KOPT-K1 (cell line): ENCODE results near the gene ARNT2.

Experiments used
- H3K27ac ChIP-seq: fragments of 200-600 bp; sonication (generic); 2 replicates; pipeline ENCODE4 v1.5.1; 2016; ENCODE audit warnings: antibody characterized with exemption, mild to moderate bottlenecking, low read depth, low read length; ENCODE audit not compliant: poor library complexity, severe bottlenecking
- H3K36me3 ChIP-seq: fragments of 200-600 bp; sonication (generic); 2 replicates; pipeline ENCODE4 v1.5.1; 2017; ENCODE audit warnings: antibody characterized with exemption, mild to moderate bottlenecking, low read length, moderate library complexity; ENCODE audit not compliant: insufficient read depth
- H3K9me3 ChIP-seq: fragments of 200-600 bp; sonication (generic); 2 replicates; pipeline ENCODE4 v1.5.1; 2017; ENCODE audit warnings: antibody characterized with exemption, low read length, mild to moderate bottlenecking; ENCODE audit not compliant: insufficient read depth, poor library complexity, severe bottlenecking

Gene ARNT2

GRCh38 chr15:80560601-80561400 is 156.6 kb downstream of the ARNT2 start:
- H3K27ac ChIP-seq: no peak overlapping the region
- no peaks in the 10 kb centered on the region for H3K9me3 ChIP-seq
- no peaks in the 10 kb centered on the region for H3K36me3 ChIP-seq

DNA sequence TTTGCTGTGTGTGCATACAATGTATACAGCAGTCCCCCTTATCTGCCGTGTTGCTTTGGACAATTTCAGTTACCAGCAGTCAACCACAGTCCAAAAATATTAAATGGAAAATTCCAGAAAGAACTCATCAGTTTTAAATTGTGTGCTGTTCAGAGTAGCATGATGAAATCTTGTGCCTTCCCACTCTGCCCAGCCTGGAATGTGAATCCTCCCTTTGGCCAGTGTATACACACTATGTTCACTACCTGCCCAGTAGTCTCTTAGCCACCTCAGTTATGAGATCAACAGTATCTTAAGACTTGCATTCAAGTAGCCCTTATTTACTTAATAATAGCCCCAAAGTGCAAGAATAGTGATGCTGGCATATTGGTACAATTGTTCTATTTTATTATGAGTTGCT is 157.3 kb downstream of the ARNT2 start:
- H3K27ac ChIP-seq: no peak overlapping the region
- no peaks in the 10 kb centered on the region for H3K9me3 ChIP-seq
- H3K36me3 ChIP-seq: no peaks in the 10 kb centered on the region

- Histone ChIP-seq H3K9me3 (no peaks in the 10 kb centered on the region), H3K27ac (no peak overlapping the region), H3K36me3 (no peaks in the 10 kb centered on the region)
Observed at GRCh38 chr15:80562033-80562432, 157.9 kb downstream of the ARNT2 start.

GRCh38 chr15:80562846-80563245 is 158.7 kb downstream of the ARNT2 start:
- no peaks in the 10 kb centered on the region for H3K36me3 ChIP-seq
- H3K27ac ChIP-seq: no peak overlapping the region
- no peaks in the 10 kb centered on the region for H3K9me3 ChIP-seq

DNA sequence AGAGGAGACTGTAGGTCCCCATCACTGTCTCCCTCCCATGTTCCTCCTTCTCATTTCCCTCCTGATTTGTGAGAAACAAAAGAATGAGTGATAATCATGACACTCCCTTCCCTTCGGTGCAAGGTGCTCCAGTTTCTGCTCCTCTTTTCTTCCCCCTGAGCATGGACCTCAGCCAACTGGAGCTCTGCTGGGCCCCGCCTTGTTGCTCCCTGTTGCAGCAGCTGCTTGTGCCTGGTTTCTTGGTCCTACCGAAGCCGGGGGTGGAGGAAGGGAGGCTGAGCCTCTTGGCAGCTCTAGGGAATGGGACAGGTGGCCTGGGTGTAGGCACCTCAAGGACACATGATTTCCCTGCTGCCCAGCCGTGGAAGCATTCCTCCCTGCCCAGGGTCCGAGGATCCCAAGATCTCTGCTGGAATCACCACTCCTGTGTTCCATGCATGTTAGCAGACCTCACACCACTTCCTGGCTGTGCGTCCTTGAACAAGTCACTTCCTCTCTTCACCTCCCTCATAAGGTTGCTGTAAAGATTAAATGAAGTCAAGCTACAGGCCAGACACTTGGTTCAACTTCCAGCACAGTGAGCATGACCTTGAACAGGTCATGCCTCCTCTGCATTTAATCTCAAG is 159.3 kb downstream of the ARNT2 start:
- Histone ChIP-seq H3K9me3 (no peaks in the 10 kb centered on the region), H3K36me3 (no peaks in the 10 kb centered on the region), H3K27ac (no peak overlapping the region)

- no peak overlapping the region for H3K27ac ChIP-seq
- H3K9me3 ChIP-seq: no peaks in the 10 kb centered on the region
- no peaks in the 10 kb centered on the region for H3K36me3 ChIP-seq
Observed at GRCh38 chr15:80564056-80564455, 159.9 kb downstream of the ARNT2 start.

DNA sequence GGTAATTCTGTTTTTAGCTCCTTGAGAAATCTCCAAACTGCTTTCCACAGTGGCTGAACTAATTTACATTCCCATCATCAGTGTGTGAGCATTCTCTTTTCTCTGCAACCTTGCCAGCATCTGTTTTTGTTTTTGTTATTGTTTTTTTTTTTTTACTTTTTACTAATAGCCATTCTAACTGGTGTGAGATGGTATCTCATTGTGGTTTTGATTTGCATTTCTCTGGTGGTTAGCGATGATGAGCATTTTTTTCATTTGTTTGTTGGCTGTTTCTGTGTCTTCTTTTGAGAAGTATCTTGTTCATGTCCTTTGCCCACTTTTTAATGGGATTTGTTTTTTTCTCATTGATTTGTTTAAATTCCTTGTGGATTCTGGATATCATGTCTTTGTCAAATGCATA is 161.2 kb downstream of the ARNT2 start:
- no peak overlapping the region for H3K27ac ChIP-seq
- H3K9me3 ChIP-seq: no peaks in the 10 kb centered on the region
- no peaks in the 10 kb centered on the region for H3K36me3 ChIP-seq

DNA sequence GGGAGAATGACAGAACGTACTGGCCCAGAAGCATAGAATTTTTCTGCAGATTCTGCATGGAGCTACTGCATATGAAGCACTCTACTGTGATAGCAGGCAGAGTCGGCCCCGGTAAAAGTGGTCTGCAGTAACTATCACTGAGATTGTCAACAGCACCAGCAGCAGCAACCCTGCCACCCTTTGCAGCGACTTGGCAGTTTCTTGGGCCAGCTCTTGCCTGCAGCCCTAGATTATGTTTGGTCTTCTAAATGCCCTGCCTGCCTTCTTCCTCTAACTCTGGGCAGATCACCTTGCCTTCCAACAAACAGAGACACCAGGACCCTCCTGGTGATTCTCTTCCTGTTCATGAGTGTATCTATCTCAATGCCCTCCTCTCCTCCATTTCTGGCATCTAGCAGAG is 161.8 kb downstream of the ARNT2 start:
- H3K27ac ChIP-seq: no peak overlapping the region
- no peaks in the 10 kb centered on the region for H3K36me3 ChIP-seq
- H3K9me3 ChIP-seq: no peaks in the 10 kb centered on the region

DNA sequence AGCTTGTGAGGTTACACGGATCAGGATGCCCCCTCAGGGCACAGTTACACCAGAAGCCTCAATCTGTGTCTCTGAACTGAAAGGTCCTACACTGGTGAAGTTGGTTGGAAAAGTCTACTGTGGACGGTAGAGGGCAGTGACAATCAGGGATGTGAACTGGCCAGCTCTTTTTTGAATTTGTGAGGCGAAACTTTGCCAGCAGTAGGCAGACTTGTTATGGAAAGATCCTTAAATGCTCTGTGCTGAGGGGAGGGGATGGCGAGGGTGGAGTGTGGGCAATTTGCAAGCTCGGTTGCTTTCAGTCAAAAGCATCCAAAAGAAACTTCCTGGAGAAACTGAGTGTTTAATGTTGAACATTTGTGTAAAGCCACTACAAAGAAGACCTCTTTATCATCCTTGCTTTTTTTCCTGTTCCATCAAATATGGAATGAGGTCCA is 163.6 kb downstream of the ARNT2 start:
- no peaks in the 10 kb centered on the region for H3K36me3 ChIP-seq
- no peaks in the 10 kb centered on the region for H3K9me3 ChIP-seq
- H3K27ac ChIP-seq: no peak overlapping the region

DNA sequence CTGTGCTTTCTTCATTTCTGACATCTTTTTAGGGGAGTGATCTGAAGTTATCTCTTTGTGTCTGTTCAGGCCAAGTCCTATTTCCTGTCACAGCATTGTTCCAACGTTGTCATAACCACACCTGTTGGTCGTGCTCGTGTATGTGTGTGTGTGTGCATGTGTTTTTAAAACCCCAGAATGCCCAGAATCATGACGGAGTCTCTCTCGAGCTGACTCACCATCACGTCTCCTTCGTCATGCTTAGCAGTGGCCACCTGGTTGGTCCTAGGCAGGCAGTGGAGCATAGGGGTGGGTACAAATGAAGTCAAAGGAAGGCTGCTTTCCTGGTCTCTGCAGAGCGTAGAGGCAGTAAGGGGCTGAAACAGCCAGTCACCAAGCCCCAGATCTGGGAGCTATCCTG is 164.1 kb downstream of the ARNT2 start:
- no peaks in the 10 kb centered on the region for H3K36me3 ChIP-seq
- no peak overlapping the region for H3K27ac ChIP-seq
- no peaks in the 10 kb centered on the region for H3K9me3 ChIP-seq

- Histone ChIP-seq H3K9me3 (no peaks in the 10 kb centered on the region), H3K27ac (no peak overlapping the region), H3K36me3 (no peaks in the 10 kb centered on the region)
Observed at GRCh38 chr15:80568876-80569605, 164.9 kb downstream of the ARNT2 start.

GRCh38 chr15:80569656-80570055 is 165.5 kb downstream of the ARNT2 start:
- H3K9me3 ChIP-seq: no peaks in the 10 kb centered on the region
- no peaks in the 10 kb centered on the region for H3K36me3 ChIP-seq
- no peak overlapping the region for H3K27ac ChIP-seq

GRCh38 chr15:80570553-80570952 is 166.4 kb downstream of the ARNT2 start:
- Histone ChIP-seq H3K9me3 (no peaks in the 10 kb centered on the region), H3K27ac (no peak overlapping the region), H3K36me3 (no peaks in the 10 kb centered on the region)

DNA sequence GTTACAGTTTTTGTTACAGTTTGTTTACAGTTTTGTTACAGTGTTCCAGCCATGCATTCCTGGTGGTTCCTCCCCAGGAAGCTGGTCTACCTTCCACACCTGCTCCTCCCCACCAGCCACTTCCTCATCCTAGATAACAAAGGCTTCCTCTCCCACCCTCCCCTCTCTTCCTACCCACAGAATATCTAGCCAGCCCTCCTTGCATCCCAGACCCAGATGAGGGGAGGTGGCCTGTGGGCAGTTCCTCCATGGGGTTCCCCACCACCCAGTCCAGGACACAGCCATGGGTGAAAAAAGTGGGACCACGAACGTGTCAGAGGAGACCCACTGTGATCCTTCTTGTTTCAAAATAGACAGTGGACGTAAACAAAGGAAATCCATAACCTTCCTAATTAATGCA is 168.2 kb downstream of the ARNT2 start:
- Histone ChIP-seq H3K9me3 (no peaks in the 10 kb centered on the region), H3K36me3 (no peaks in the 10 kb centered on the region), H3K27ac (no peak overlapping the region)

DNA sequence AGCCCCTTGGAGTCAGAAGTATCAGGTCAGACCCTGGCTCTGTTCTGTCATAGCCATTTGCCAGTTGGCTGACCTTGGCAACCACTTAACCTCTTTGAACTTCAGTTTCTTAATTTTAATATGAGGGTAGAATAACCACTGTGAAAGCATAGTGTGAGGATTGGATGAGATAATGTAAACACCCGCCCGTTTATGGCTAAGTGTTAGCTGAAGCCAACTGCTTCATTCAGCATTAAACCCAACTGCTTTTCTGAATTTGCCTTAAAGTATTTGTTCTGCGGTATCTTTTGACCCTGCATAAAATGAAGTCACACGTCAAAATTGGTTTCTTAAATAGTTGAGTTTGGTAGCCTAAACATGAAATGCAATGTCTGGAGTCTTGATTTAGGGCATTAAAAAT is 169.4 kb downstream of the ARNT2 start:
- Histone ChIP-seq H3K27ac (no peak overlapping the region), H3K36me3 (no peaks in the 10 kb centered on the region), H3K9me3 (no peaks in the 10 kb centered on the region)
